Activated naive CD4-positive, alpha-beta T cell treated with anti-CD3 and anti-CD28 coated beads, Interleukin-2, amount 50 U/mL, for 24 hours (primary cell): ENCODE results near the gene DAB2.

ENCODE experiments used
- H3K27ac Mint-ChIP-seq: one replicate; pipeline ENCODE4 v1.8.0; 2021; ENCODE audit warnings: mild to moderate bottlenecking, mixed read lengths
- H3K27me3 Mint-ChIP-seq: one replicate; pipeline ENCODE4 v1.8.0; 2021; ENCODE audit warnings: mixed read lengths
- H3K36me3 Mint-ChIP-seq: one replicate; pipeline ENCODE4 v1.8.0; 2021; ENCODE audit warnings: mixed read lengths
- H3K4me1 Mint-ChIP-seq: one replicate; pipeline ENCODE4 v1.8.0; 2021; ENCODE audit warnings: mixed read lengths
- H3K4me3 Mint-ChIP-seq: one replicate; pipeline ENCODE4 v1.8.0; 2021; ENCODE audit warnings: mild to moderate bottlenecking, mixed read lengths
- H3K9me3 Mint-ChIP-seq: one replicate; pipeline ENCODE4 v1.8.0; 2021; ENCODE audit warnings: mixed read lengths

The DAB2 gene

GRCh38 chr5:39387293-39387692 lies 37.5 kb downstream of the DAB2 start:
- Mint-ChIP-seq H3K36me3 (no peaks in the 10 kb centered on the region), H3K9me3 (no peaks in the 10 kb centered on the region), H3K4me3 (no peak overlapping the region), H3K27me3 (no peaks in the 10 kb centered on the region), H3K4me1 (no peaks in the 10 kb centered on the region), H3K27ac (no peak overlapping the region)

GRCh38 chr5:39384271-39384670 lies 40.5 kb downstream of the DAB2 start:
- Mint-ChIP-seq H3K36me3 (no peaks in the 10 kb centered on the region), H3K27ac (no peak overlapping the region), H3K9me3 (no peaks in the 10 kb centered on the region), H3K4me1 (no peaks in the 10 kb centered on the region), H3K27me3 (no peaks in the 10 kb centered on the region), H3K4me3 (no peak overlapping the region)

- Mint-ChIP-seq H3K36me3 (no peaks in the 10 kb centered on the region), H3K4me1 (no peaks in the 10 kb centered on the region), H3K27me3 (no peaks in the 10 kb centered on the region), H3K27ac (no peak overlapping the region), H3K4me3 (no peak overlapping the region), H3K9me3 (no peaks in the 10 kb centered on the region)
These were observed 43.4 kb downstream of the DAB2 start for GRCh38 chr5:39381376-39381775.

- Mint-ChIP-seq H3K9me3 (no peaks in the 10 kb centered on the region), H3K27me3 (no peaks in the 10 kb centered on the region), H3K36me3 (no peaks in the 10 kb centered on the region), H3K4me1 (no peaks in the 10 kb centered on the region), H3K27ac (no peak overlapping the region), H3K4me3 (no peak overlapping the region)
These were observed 45.1 kb downstream of the DAB2 start for GRCh38 chr5:39379693-39380092.

- H3K4me1 Mint-ChIP-seq: no peaks in the 10 kb centered on the region
These were observed 47.2 kb downstream of the DAB2 start for GRCh38 chr5:39377613-39378012.

GRCh38 chr5:39376293-39376714 lies 48.5 kb downstream of the DAB2 start:
- Mint-ChIP-seq H3K4me3 (no peak overlapping the region), H3K27me3 (no peaks in the 10 kb centered on the region), H3K36me3 (no peaks in the 10 kb centered on the region), H3K4me1 (no peaks in the 10 kb centered on the region), H3K27ac (no peak overlapping the region), H3K9me3 (no peaks in the 10 kb centered on the region)

More at GRCh38 chr5:39377613-39378012, 47.2 kb downstream of the DAB2 start:
- no peak overlapping the region for H3K4me3 Mint-ChIP-seq
- no peak overlapping the region for H3K27ac Mint-ChIP-seq
- H3K36me3 Mint-ChIP-seq: no peaks in the 10 kb centered on the region
- no peaks in the 10 kb centered on the region for H3K9me3 Mint-ChIP-seq
- no peaks in the 10 kb centered on the region for H3K27me3 Mint-ChIP-seq

- H3K27me3 Mint-ChIP-seq: no peaks in the 10 kb centered on the region
- H3K4me1 Mint-ChIP-seq: no peaks in the 10 kb centered on the region
- H3K9me3 Mint-ChIP-seq: no peaks in the 10 kb centered on the region
- H3K36me3 Mint-ChIP-seq: no peaks in the 10 kb centered on the region
- no peak overlapping the region for H3K27ac Mint-ChIP-seq
- H3K4me3 Mint-ChIP-seq: no peak overlapping the region
These were observed 51.0 kb downstream of the DAB2 start for GRCh38 chr5:39373791-39374190.

GRCh38 chr5:39371367-39371635 lies 53.5 kb downstream of the DAB2 start:
- Mint-ChIP-seq H3K27me3 (peaks cover 1% of the 10 kb centered on the region), H3K4me1 (no peaks in the 10 kb centered on the region), H3K4me3 (no peak overlapping the region), H3K36me3 (no peaks in the 10 kb centered on the region), H3K9me3 (no peaks in the 10 kb centered on the region), H3K27ac (no peak overlapping the region)

GRCh38 chr5:39370555-39371366 lies 54.0 kb downstream of the DAB2 start:
- H3K27ac Mint-ChIP-seq: no peak overlapping the region
- H3K4me3 Mint-ChIP-seq: no peak overlapping the region
- H3K36me3 Mint-ChIP-seq: no peaks in the 10 kb centered on the region
- H3K9me3 Mint-ChIP-seq: no peaks in the 10 kb centered on the region
- peaks cover 1% of the 10 kb centered on the region for H3K27me3 Mint-ChIP-seq
- H3K4me1 Mint-ChIP-seq: no peaks in the 10 kb centered on the region

GRCh38 chr5:39369123-39369815 lies 55.5 kb downstream of the DAB2 start:
- H3K9me3 Mint-ChIP-seq: no peaks in the 10 kb centered on the region
- H3K27ac Mint-ChIP-seq: no peak overlapping the region
- no peaks in the 10 kb centered on the region for H3K36me3 Mint-ChIP-seq
- H3K4me3 Mint-ChIP-seq: no peak overlapping the region
- peaks cover 1% of the 10 kb centered on the region for H3K27me3 Mint-ChIP-seq
- no peaks in the 10 kb centered on the region for H3K4me1 Mint-ChIP-seq

GRCh38 chr5:39368116-39368515 lies 56.7 kb downstream of the DAB2 start:
- no peaks in the 10 kb centered on the region for H3K9me3 Mint-ChIP-seq
- H3K4me3 Mint-ChIP-seq: no peak overlapping the region
- H3K27ac Mint-ChIP-seq: no peak overlapping the region
- H3K36me3 Mint-ChIP-seq: no peaks in the 10 kb centered on the region
- H3K4me1 Mint-ChIP-seq: no peaks in the 10 kb centered on the region
- H3K27me3 Mint-ChIP-seq: peaks cover 1% of the 10 kb centered on the region

- Mint-ChIP-seq H3K4me3 (no peak overlapping the region), H3K27me3 (peaks cover 1% of the 10 kb centered on the region), H3K9me3 (no peaks in the 10 kb centered on the region), H3K27ac (no peak overlapping the region), H3K4me1 (no peaks in the 10 kb centered on the region), H3K36me3 (no peaks in the 10 kb centered on the region)
These were observed 57.1 kb downstream of the DAB2 start for GRCh38 chr5:39367711-39368110.

- Mint-ChIP-seq H3K9me3 (peaks cover 1% of the 10 kb centered on the region), H3K4me1 (no peaks in the 10 kb centered on the region), H3K4me3 (no peak within 1 kb of the TSS), H3K36me3 (no peaks in the 10 kb centered on the region), H3K27me3 (peaks cover 1% of the 10 kb centered on the region), H3K27ac (no peak within 1 kb of the TSS)
These were observed 60.4 kb downstream of the DAB2 start, which contains the start of gene C9 for GRCh38 chr5:39364367-39364766. Gene C9, minus strand, starts transcription at chr5:39364495. Its CDS starts 31 bp downstream, at chr5:39364464.

GRCh38 chr5:39363217-39363616 lies 61.6 kb downstream of the DAB2 start:
- Mint-ChIP-seq H3K4me3 (no peak overlapping the region), H3K9me3 (peaks cover 5% of the 10 kb centered on the region), H3K36me3 (no peaks in the 10 kb centered on the region), H3K27ac (no peak overlapping the region), H3K27me3 (peaks cover 1% of the 10 kb centered on the region), H3K4me1 (no peaks in the 10 kb centered on the region)

- Mint-ChIP-seq H3K36me3 (no peaks in the 10 kb centered on the region), H3K27me3 (peaks cover 1% of the 10 kb centered on the region), H3K27ac (no peak overlapping the region), H3K4me1 (no peaks in the 10 kb centered on the region), H3K4me3 (no peak overlapping the region), H3K9me3 (peaks cover 5% of the 10 kb centered on the region)
These were observed 62.1 kb downstream of the DAB2 start for GRCh38 chr5:39362646-39363045.

- H3K9me3 Mint-ChIP-seq: peaks cover 5% of the 10 kb centered on the region
- H3K27me3 Mint-ChIP-seq: no peaks in the 10 kb centered on the region
- no peak overlapping the region for H3K4me3 Mint-ChIP-seq
- no peak overlapping the region for H3K27ac Mint-ChIP-seq
- no peaks in the 10 kb centered on the region for H3K4me1 Mint-ChIP-seq
- no peaks in the 10 kb centered on the region for H3K36me3 Mint-ChIP-seq
These were observed 63.5 kb downstream of the DAB2 start for GRCh38 chr5:39361306-39361705.
